ENCODE data around the gene SLC27A1. TPM values are rescaled to one million over a fixed set of nuclear protein-coding genes. Genes with fewer than 3 reads are reported as not detected.

Gene SLC27A1
- total RNA-seq, 1 experiment from 2014 or later = 8.9 TPM

DNA sequence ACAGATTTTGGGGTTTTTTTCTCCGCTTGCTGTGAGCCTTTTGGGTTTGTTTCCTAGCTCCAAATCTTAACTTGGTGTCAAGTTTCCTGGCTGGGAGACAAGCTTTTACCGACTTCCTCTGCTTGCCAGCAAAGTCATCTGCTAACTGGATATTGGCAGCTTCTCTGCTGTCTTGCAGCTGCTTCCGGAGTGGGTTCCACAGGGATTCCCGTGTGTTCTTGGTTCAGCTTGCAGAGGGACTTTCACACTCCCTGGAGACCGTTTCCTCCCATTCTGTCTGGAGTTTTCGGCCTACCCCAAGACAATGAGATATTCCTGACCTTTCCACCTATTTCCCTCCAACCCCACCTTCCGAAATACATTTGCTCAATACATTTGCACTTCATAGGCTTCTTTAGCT lies 82.9 kb downstream of the SLC27A1 start:
- ChIA-PET CTCF (interaction anchor here (0.6 to 0.9 kb wide), 2 partner anchors 20 to 69 kb away, joined by 4 to 5 read pairs; no protein-coding TSS in a partner anchor), POLR2A (ENCODE audit: unreplicated experiment) (no interaction called here)
- peak; percentile 80 for DNase-seq
- Histone ChIP-seq H3K4me1 (ENCODE audit: insufficient read depth, low read length) (peaks cover 22% of the 10 kb centered on the region), H3F3A (ENCODE audit: low read length, unreplicated experiment) (peaks cover 10% of the 10 kb centered on the region), H3K9ac (ENCODE audit: low read length) (no peak overlapping the region), H3K9me3 (ENCODE audit: low read length) (no peaks in the 10 kb centered on the region), H3K27ac (ENCODE audit: low read length) (peak overlapping the region; percentile 45; the same call in 1 of the 2 replicates), H2AFZ (ENCODE audit: low read length) (peak overlapping the region; percentile 57), H3K36me3 (ENCODE audit: low read depth, low read length) (no peaks in the 10 kb centered on the region), H4K20me1 (ENCODE audit: low read length) (no peaks in the 10 kb centered on the region), H3K27me3 (ENCODE audit: low read length) (no peaks in the 10 kb centered on the region), H3K79me2 (ENCODE audit: low read length) (peaks cover 20% of the 10 kb centered on the region), H3K9me2 (replicated peaks; ENCODE audit: low read length) (no peaks in the 10 kb centered on the region), H3K4me2 (ENCODE audit: low read length) (peak overlapping the region; percentile 58), H3K4me3 (ENCODE audit: low read length) (peak overlapping the region; percentile 17; the same call in 1 of the 2 replicates)
- ATAC-seq = peak; percentile 2; the same call in 1 of the 2 replicates
- intact Hi-C loops (cut with micrococcal nuclease) = no loop called here
- no TSS peak for BruUV-seq (replicated peaks)
- no peak for TF ChIP-seq EZH2 (IDR thresholded peaks at IDR 0.05; ENCODE audit: low read length, unreplicated experiment)

DNA sequence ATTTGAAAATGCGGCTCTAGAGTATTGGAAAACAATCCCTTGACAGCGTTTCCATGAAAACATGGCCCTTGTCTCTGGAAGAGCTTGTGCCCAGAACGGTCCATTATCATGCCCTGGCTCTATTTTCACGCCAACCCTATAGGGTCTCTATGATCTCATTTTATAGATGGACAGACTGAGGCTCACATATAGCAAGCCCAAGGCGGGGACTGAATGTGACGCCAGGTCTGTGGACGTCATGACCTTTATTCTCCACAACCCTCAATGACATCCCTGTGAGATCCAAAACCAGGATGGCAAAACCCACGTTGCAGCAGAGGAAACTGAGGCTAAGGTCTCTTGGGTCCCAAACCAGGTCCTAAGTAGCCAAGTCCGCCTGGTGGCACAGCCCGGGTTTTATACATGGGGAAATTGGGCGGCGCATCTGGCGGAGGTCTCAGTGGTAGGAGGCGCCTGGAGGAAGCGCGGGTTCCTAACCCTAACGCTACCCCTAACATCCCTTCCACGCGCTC lies 84.7 kb downstream of the SLC27A1 start:
- ATAC-seq (no peak), DNase-seq (no peak)
- Histone ChIP-seq H3K9me3 (ENCODE audit: low read length) (no peaks in the 10 kb centered on the region), H4K20me1 (ENCODE audit: low read length) (no peaks in the 10 kb centered on the region), H3K4me3 (ENCODE audit: low read length) (peak overlapping the region; percentile 96), H3K27ac (ENCODE audit: low read length) (no peak overlapping the region), H3K9ac (ENCODE audit: low read length) (peak overlapping the region; percentile 89), H3F3A (ENCODE audit: low read length, unreplicated experiment) (peaks cover 10% of the 10 kb centered on the region), H3K9me2 (replicated peaks; ENCODE audit: low read length) (no peaks in the 10 kb centered on the region), H3K4me1 (ENCODE audit: insufficient read depth, low read length) (peaks cover 22% of the 10 kb centered on the region), H2AFZ (ENCODE audit: low read length) (peak overlapping the region; percentile 86), H3K36me3 (ENCODE audit: low read depth, low read length) (peaks cover 8% of the 10 kb centered on the region; the same call in 1 of the 2 replicates), H3K79me2 (ENCODE audit: low read length) (peaks cover 20% of the 10 kb centered on the region), H3K27me3 (ENCODE audit: low read length) (no peaks in the 10 kb centered on the region), H3K4me2 (ENCODE audit: low read length) (peak overlapping the region; percentile 83)
- TF ChIP-seq EZH2phosphoT487 (IDR thresholded peaks at IDR 0.05; ENCODE audit: borderline replicate concordance, low read length) = no peak
- TF ChIP-seq, protein P1, sequence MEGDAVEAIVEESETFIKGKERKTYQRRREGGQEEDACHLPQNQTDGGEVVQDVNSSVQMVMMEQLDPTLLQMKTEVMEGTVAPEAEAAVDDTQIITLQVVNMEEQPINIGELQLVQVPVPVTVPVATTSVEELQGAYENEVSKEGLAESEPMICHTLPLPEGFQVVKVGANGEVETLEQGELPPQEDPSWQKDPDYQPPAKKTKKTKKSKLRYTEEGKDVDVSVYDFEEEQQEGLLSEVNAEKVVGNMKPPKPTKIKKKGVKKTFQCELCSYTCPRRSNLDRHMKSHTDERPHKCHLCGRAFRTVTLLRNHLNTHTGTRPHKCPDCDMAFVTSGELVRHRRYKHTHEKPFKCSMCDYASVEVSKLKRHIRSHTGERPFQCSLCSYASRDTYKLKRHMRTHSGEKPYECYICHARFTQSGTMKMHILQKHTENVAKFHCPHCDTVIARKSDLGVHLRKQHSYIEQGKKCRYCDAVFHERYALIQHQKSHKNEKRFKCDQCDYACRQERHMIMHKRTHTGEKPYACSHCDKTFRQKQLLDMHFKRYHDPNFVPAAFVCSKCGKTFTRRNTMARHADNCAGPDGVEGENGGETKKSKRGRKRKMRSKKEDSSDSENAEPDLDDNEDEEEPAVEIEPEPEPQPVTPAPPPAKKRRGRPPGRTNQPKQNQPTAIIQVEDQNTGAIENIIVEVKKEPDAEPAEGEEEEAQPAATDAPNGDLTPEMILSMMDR (conservative IDR thresholded peaks at IDR 0.05; ENCODE audit: low read depth, low read length) = no peak
- no peak for TF ChIP-seq EZH2 (IDR thresholded peaks at IDR 0.05; ENCODE audit: low read length, unreplicated experiment)
- no TSS peak for BruUV-seq (replicated peaks)
- CTCF ChIA-PET = no interaction called here
- intact Hi-C loops (cut with micrococcal nuclease) = no loop called here
- POLR2A ChIA-PET (ENCODE audit: unreplicated experiment) = no interaction called here

DNA sequence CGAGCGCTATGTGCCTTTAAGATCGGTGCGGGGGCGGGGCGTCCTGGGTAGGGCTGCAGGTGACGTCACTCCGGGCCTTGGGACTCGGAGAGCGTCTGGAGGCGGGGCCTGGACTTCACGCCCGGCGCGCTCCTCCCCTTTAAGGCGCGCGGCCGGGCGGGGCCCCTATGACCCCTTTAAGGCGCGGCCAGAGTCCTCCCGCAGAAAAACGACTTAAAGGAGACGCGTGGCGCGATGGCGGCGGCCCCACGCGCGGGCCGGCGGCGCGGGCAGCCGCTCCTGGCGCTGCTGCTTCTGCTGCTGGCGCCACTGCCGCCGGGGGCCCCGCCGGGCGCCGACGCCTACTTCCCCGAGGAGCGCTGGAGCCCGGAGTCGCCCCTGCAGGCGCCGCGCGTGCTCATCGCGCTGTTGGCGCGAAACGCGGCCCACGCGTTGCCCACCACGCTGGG lies 85.2 kb downstream of the SLC27A1 start, which contains the start of gene COLGALT1:
Gene COLGALT1, plus strand, starts transcription at position 170 of the 449 bp plus-strand sequence. Its CDS starts 65 bp downstream, at position 235.
- Histone ChIP-seq H3K4me1 (ENCODE audit: insufficient read depth, low read length) (peaks cover 22% of the 10 kb centered on the region), H3F3A (ENCODE audit: low read length, unreplicated experiment) (peaks cover 10% of the 10 kb centered on the region), H4K20me1 (ENCODE audit: low read length) (no peaks in the 10 kb centered on the region), H3K9me3 (ENCODE audit: low read length) (no peaks in the 10 kb centered on the region), H3K36me3 (ENCODE audit: low read depth, low read length) (peaks cover 12% of the 10 kb centered on the region; the same call in 1 of the 2 replicates), H3K27ac (ENCODE audit: low read length) (peak within 1 kb of the TSS; percentile 19), H3K79me2 (ENCODE audit: low read length) (peaks cover 20% of the 10 kb centered on the region), H3K4me3 (ENCODE audit: low read length) (peak within 1 kb of the TSS; percentile 96), H3K4me2 (ENCODE audit: low read length) (peak within 1 kb of the TSS; percentile 94), H3K27me3 (ENCODE audit: low read length) (no peaks in the 10 kb centered on the region), H3K9me2 (replicated peaks; ENCODE audit: low read length) (no peaks in the 10 kb centered on the region), H2AFZ (ENCODE audit: low read length) (peak within 1 kb of the TSS; percentile 91), H3K9ac (ENCODE audit: low read length) (peak within 1 kb of the TSS; percentile 89)
- BruUV-seq (replicated peaks) = no TSS peak
- TF ChIP-seq EZH2phosphoT487 (IDR thresholded peaks at IDR 0.05; ENCODE audit: borderline replicate concordance, low read length) (no peak), EZH2 (IDR thresholded peaks at IDR 0.05; ENCODE audit: low read length, unreplicated experiment) (no peak)
- intact Hi-C loops (cut with micrococcal nuclease) = no loop called here
- ATAC-seq (peak; percentile 93), DNase-seq (peak; percentile 96)
- POLR2A ChIA-PET (ENCODE audit: unreplicated experiment) = no interaction called here
- CTCF ChIA-PET = no interaction called here

Other genes starting within 250 kb of the SLC27A1 start
- gene OCEL1, start 244.3 kb upstream of the SLC27A1 start, total RNA-seq (2014; rRNA removed) = 5.6 and 9.4 TPM in 2 replicates
- gene NR2F6, start 224.6 kb upstream of the SLC27A1 start, total RNA-seq (2014; rRNA removed) = 134 and 159 TPM in 2 replicates
- gene USHBP1, start 205.8 kb upstream of the SLC27A1 start, total RNA-seq (2014; rRNA removed) = not detected in 2 replicates
- 196 and 214 TPM in 2 replicates for gene BABAM1, start 203.1 kb upstream of the SLC27A1 start, total RNA-seq (2014; rRNA removed)
- 2.2 and 3.1 TPM in 2 replicates for gene ANKLE1, start 188.6 kb upstream of the SLC27A1 start, total RNA-seq (2014; rRNA removed)
- 42.4 and 53.8 TPM in 2 replicates for gene ABHD8, start 167.1 kb upstream of the SLC27A1 start, total RNA-seq (2014; rRNA removed)
- 191 and 206 TPM in 2 replicates for gene MRPL34, start 164.7 kb upstream of the SLC27A1 start, total RNA-seq (2014; rRNA removed)
- gene DDA1, start 161.0 kb upstream of the SLC27A1 start, total RNA-seq (2014; rRNA removed) = 85.0 and 87.9 TPM in 2 replicates
- gene ANO8, start 135.7 kb upstream of the SLC27A1 start, total RNA-seq (2014; rRNA removed) = 12.1 and 15.4 TPM in 2 replicates
- 86.0 and 109 TPM in 2 replicates for gene GTPBP3, start 133.0 kb upstream of the SLC27A1 start, total RNA-seq (2014; rRNA removed)
- gene PLVAP, start 93.2 kb upstream of the SLC27A1 start, total RNA-seq (2014; rRNA removed) = not detected in 2 replicates
- gene CCDC194, start 76.3 kb upstream of the SLC27A1 start, total RNA-seq (2014; rRNA removed) = not detected in 2 replicates
- gene BST2, start 64.9 kb upstream of the SLC27A1 start, total RNA-seq (2014; rRNA removed) = 0.84 and 1.3 TPM in 2 replicates
- gene MVB12A, start 50.5 kb upstream of the SLC27A1 start, total RNA-seq (2014; rRNA removed) = 82.5 and 103 TPM in 2 replicates
- 1.7 and 3.0 TPM in 2 replicates for gene TMEM221, start 21.9 kb upstream of the SLC27A1 start, total RNA-seq (2014; rRNA removed)
- gene NXNL1, start 9.6 kb upstream of the SLC27A1 start, total RNA-seq (2014; rRNA removed) = not detected in 2 replicates
- 130 and 146 TPM in 2 replicates for gene PGLS, start 41.1 kb downstream of the SLC27A1 start, total RNA-seq (2014; rRNA removed)
- 80.7 and 98.8 TPM in 2 replicates for gene COLGALT1, start 85.1 kb downstream of the SLC27A1 start, total RNA-seq (2014; rRNA removed)
- gene UNC13A, start 217.8 kb downstream of the SLC27A1 start, total RNA-seq (2014; rRNA removed) = not detected in 2 replicates
- 25.4 and 30.2 TPM in 2 replicates for gene MAP1S, start 249.0 kb downstream of the SLC27A1 start, total RNA-seq (2014; rRNA removed)